ENCODE measurements around the gene NUB1. TPM values are rescaled to one million over a fixed set of nuclear protein-coding genes. Genes with fewer than 3 reads are reported as not detected.

The NUB1 gene
- total RNA-seq, 1 donor: 50.7 TPM

GRCh38 chr7:151384776-151385625 is 43.4 kb downstream of the NUB1 start:
- Histone ChIP-seq H3K36me3 (ENCODE audit: insufficient read depth, low read length) (no peaks in the 10 kb centered on the region), H4K20me1 (ENCODE audit: insufficient read depth, low read length) (no peaks in the 10 kb centered on the region)

GRCh38 chr7:151385626-151386300 is 44.2 kb downstream of the NUB1 start:
- TF ChIP-seq CTCF (IDR thresholded peaks at IDR 0.05; ENCODE audit: extremely low read depth, low read depth, low read length): no peak
- H3K27me3 ChIP-seq (ENCODE audit: insufficient read depth, low read length): peaks cover 13% of the 10 kb centered on the region
- no peaks in the 10 kb centered on the region for H3K36me3 ChIP-seq (ENCODE audit: insufficient read depth, low read length)
- no peaks in the 10 kb centered on the region for H3K79me2 ChIP-seq (ENCODE audit: insufficient read depth, low read length)
- H4K20me1 ChIP-seq (ENCODE audit: insufficient read depth, low read length): no peaks in the 10 kb centered on the region
- H3K4me1 ChIP-seq (ENCODE audit: insufficient read depth, low read length): no peaks in the 10 kb centered on the region
- H3K4me3 ChIP-seq (ENCODE audit: insufficient read depth, low read length): no peak overlapping the region
- H3K27ac ChIP-seq (ENCODE audit: low read depth, low read length): no peak overlapping the region
- H2AFZ ChIP-seq (ENCODE audit: low read length): no peak overlapping the region
- peak; percentile 86 for DNase-seq (ENCODE audit: insufficient read length, low spot score, missing footprints)
- no peak overlapping the region for H3K4me2 ChIP-seq (ENCODE audit: insufficient read depth, low read length)
- no peaks in the 10 kb centered on the region for H3K9me3 ChIP-seq (ENCODE audit: low read depth, low read length)

More at GRCh38 chr7:151384776-151385625, 43.4 kb downstream of the NUB1 start:
- no peaks in the 10 kb centered on the region for H3K9me3 ChIP-seq (ENCODE audit: low read depth, low read length)
- no peak overlapping the region for H2AFZ ChIP-seq (ENCODE audit: low read length)
- no peaks in the 10 kb centered on the region for H3K4me1 ChIP-seq (ENCODE audit: insufficient read depth, low read length)
- no peak overlapping the region for H3K27ac ChIP-seq (ENCODE audit: low read depth, low read length)
- peak; percentile 70 for DNase-seq (ENCODE audit: insufficient read length, low spot score, missing footprints)
- no peak for TF ChIP-seq CTCF (IDR thresholded peaks at IDR 0.05; ENCODE audit: extremely low read depth, low read depth, low read length)
- H3K4me3 ChIP-seq (ENCODE audit: insufficient read depth, low read length): no peak overlapping the region
- no peak overlapping the region for H3K4me2 ChIP-seq (ENCODE audit: insufficient read depth, low read length)
- no peaks in the 10 kb centered on the region for H3K79me2 ChIP-seq (ENCODE audit: insufficient read depth, low read length)
- peaks cover 13% of the 10 kb centered on the region for H3K27me3 ChIP-seq (ENCODE audit: insufficient read depth, low read length)

- Histone ChIP-seq H3K4me1 (ENCODE audit: insufficient read depth, low read length) (no peaks in the 10 kb centered on the region), H3K79me2 (ENCODE audit: insufficient read depth, low read length) (no peaks in the 10 kb centered on the region), H2AFZ (ENCODE audit: low read length) (no peak overlapping the region), H3K36me3 (ENCODE audit: insufficient read depth, low read length) (no peaks in the 10 kb centered on the region), H3K27me3 (ENCODE audit: insufficient read depth, low read length) (peaks cover 17% of the 10 kb centered on the region), H4K20me1 (ENCODE audit: insufficient read depth, low read length) (no peaks in the 10 kb centered on the region), H3K4me2 (ENCODE audit: insufficient read depth, low read length) (no peak overlapping the region), H3K9me3 (ENCODE audit: low read depth, low read length) (no peaks in the 10 kb centered on the region), H3K4me3 (ENCODE audit: insufficient read depth, low read length) (no peak overlapping the region), H3K27ac (ENCODE audit: low read depth, low read length) (no peak overlapping the region)
- peak; percentile 83 for DNase-seq (ENCODE audit: insufficient read length, low spot score, missing footprints)
- no peak for TF ChIP-seq CTCF (IDR thresholded peaks at IDR 0.05; ENCODE audit: extremely low read depth, low read depth, low read length)
These were observed 44.9 kb downstream of the NUB1 start for GRCh38 chr7:151386301-151387160.
